ENCODE data around the gene MED10. TPM values are rescaled to one million over a fixed set of nuclear protein-coding genes. Genes with fewer than 3 reads are reported as not detected.

MED10 gene
- total RNA-seq, 2 donors from 2014 or later: 22.1 to 28.6 TPM

- Mint-ChIP-seq H3K9me3 (peaks cover 20% of the 10 kb centered on the region), H3K4me1 (no peaks in the 10 kb centered on the region), H3K27ac (no peak overlapping the region), H3K36me3 (ENCODE audit: low read depth) (no peaks in the 10 kb centered on the region), H3K27me3 (ENCODE audit: insufficient read depth) (peaks cover 26% of the 10 kb centered on the region), H3K4me3 (no peak overlapping the region)
- no peak overlapping the region for H3K27ac ChIP-seq (ENCODE audit: low read depth, low read length)
- peak; percentile 93 for DNase-seq
- no peaks in the 10 kb centered on the region for H3K9me3 ChIP-seq (ENCODE audit: control insufficient read depth, low read length)
- H3K27me3 ChIP-seq (ENCODE audit: control insufficient read depth, insufficient read depth, low read length, poor library complexity, severe bottlenecking): peaks cover 40% of the 10 kb centered on the region
- no peak for TF ChIP-seq CTCF (conservative IDR thresholded peaks at IDR 0.05)
- H3K36me3 ChIP-seq (ENCODE audit: control insufficient read depth, insufficient read depth, low read length): no peaks in the 10 kb centered on the region
- H3K4me1 ChIP-seq (ENCODE audit: control insufficient read depth, insufficient read depth, low read length): no peaks in the 10 kb centered on the region
- 32% methylated on average over 3 of the region's 3 CpGs; no CpG with 5 or more reads in 1 of the 2 experiments for WGBS, 2 experiments (ENCODE audit: insufficient coverage in 1 of 2, insufficient read length in 1 of 2)
- no peak overlapping the region for H3K9ac ChIP-seq (ENCODE audit: extremely low read depth, low read length, poor library complexity, severe bottlenecking)
- H3K4me3 ChIP-seq (ENCODE audit: low read length): no peak overlapping the region
Observed at GRCh38 chr5:6328173-6328572, 50.2 kb downstream of the MED10 start.

GRCh38 chr5:6326776-6327175, 51.6 kb downstream of the MED10 start:
- Mint-ChIP-seq H3K4me1 (no peaks in the 10 kb centered on the region), H3K36me3 (ENCODE audit: low read depth) (no peaks in the 10 kb centered on the region)
- WGBS, 2 experiments (ENCODE audit: insufficient coverage in 1 of 2, insufficient read length in 1 of 2): 60 to 74% methylated on average over 4 to 5 of the region's 5 CpGs

GRCh38 chr5:6322163-6322713, 56.1 kb downstream of the MED10 start:
- H3K9me3 Mint-ChIP-seq: no peaks in the 10 kb centered on the region
- WGBS, 2 experiments (ENCODE audit: insufficient coverage in 1 of 2, insufficient read length in 1 of 2): 91 to 93% methylated on average over 21 of the region's 21 CpGs
- no peak overlapping the region for H3K4me3 ChIP-seq (ENCODE audit: low read length)
- H3K9me3 ChIP-seq (ENCODE audit: control insufficient read depth, low read length): no peaks in the 10 kb centered on the region
- no peak overlapping the region for H3K9ac ChIP-seq (ENCODE audit: extremely low read depth, low read length, poor library complexity, severe bottlenecking)
- H3K36me3 ChIP-seq (ENCODE audit: control insufficient read depth, insufficient read depth, low read length): no peaks in the 10 kb centered on the region
- no peak for DNase-seq
- H3K27ac ChIP-seq (ENCODE audit: low read depth, low read length): no peak overlapping the region
- no peaks in the 10 kb centered on the region for H3K4me1 Mint-ChIP-seq
- H3K27ac Mint-ChIP-seq: no peak overlapping the region
- no peak for TF ChIP-seq CTCF (conservative IDR thresholded peaks at IDR 0.05)
- peaks cover 59% of the 10 kb centered on the region for H3K27me3 Mint-ChIP-seq (ENCODE audit: insufficient read depth)
- H3K27me3 ChIP-seq (ENCODE audit: control insufficient read depth, insufficient read depth, low read length, poor library complexity, severe bottlenecking): peaks cover 54% of the 10 kb centered on the region
- no peaks in the 10 kb centered on the region for H3K4me1 ChIP-seq (ENCODE audit: control insufficient read depth, insufficient read depth, low read length)
- H3K36me3 Mint-ChIP-seq (ENCODE audit: low read depth): no peaks in the 10 kb centered on the region
- no peak overlapping the region for H3K4me3 Mint-ChIP-seq

More at GRCh38 chr5:6326776-6327175, 51.6 kb downstream of the MED10 start:
- Histone ChIP-seq H3K9me3 (ENCODE audit: control insufficient read depth, low read length) (no peaks in the 10 kb centered on the region), H3K4me1 (ENCODE audit: control insufficient read depth, insufficient read depth, low read length) (no peaks in the 10 kb centered on the region), H3K4me3 (ENCODE audit: low read length) (no peak overlapping the region), H3K27ac (ENCODE audit: low read depth, low read length) (no peak overlapping the region), H3K36me3 (ENCODE audit: control insufficient read depth, insufficient read depth, low read length) (no peaks in the 10 kb centered on the region), H3K27me3 (ENCODE audit: control insufficient read depth, insufficient read depth, low read length, poor library complexity, severe bottlenecking) (peaks cover 41% of the 10 kb centered on the region), H3K9ac (ENCODE audit: extremely low read depth, low read length, poor library complexity, severe bottlenecking) (no peak overlapping the region)
- Mint-ChIP-seq H3K27ac (no peak overlapping the region), H3K9me3 (peaks cover 19% of the 10 kb centered on the region), H3K27me3 (ENCODE audit: insufficient read depth) (peaks cover 38% of the 10 kb centered on the region), H3K4me3 (no peak overlapping the region)
- no peak for DNase-seq
- TF ChIP-seq CTCF (conservative IDR thresholded peaks at IDR 0.05): no peak

Other genes starting within 250 kb of the MED10 start
- under 1 TPM in 1 of 2 donors, not detected in 1; 0.11 TPM for gene UBE2QL1, start 70.3 kb upstream of the MED10 start, total RNA-seq